SK-N-SH treated with all-trans-retinoic acid at 6 μM for 48 hours (cell line): Measurements from ENCODE around the gene IHH.
A peak's percentile ranks its signal among the peaks of the same experiment; 100 is the strongest.

Experiments used
- ATAC-seq: fragments of 200-7000 bp; cut with Tn5 transposase; 3 replicates; pipeline ENCODE4 v1.9.1; 2020; ENCODE audit warnings: mild to moderate bottlenecking, moderate library complexity
- ARNTL ChIP-seq: fragments of 450-650 bp; formaldehyde crosslinking; IDR thresholded peaks from 2 replicates; pipeline ENCODE4 v1.5.0; 2020; ENCODE audit warnings: low read depth, mild to moderate bottlenecking, moderate library complexity, borderline replicate concordance
- BACH2 ChIP-seq: fragments of 250-450 bp; sonication (Bioruptor Pico); IDR thresholded peaks from 2 replicates; pipeline ENCODE4 v1.9.0; 2021; ENCODE audit warnings: mild to moderate bottlenecking, borderline replicate concordance
- CREB5 ChIP-seq: fragments of 250-450 bp; sonication (Bioruptor Pico); IDR thresholded peaks from 2 replicates; pipeline ENCODE4 v1.5.1; 2020; ENCODE audit warnings: low read depth, mild to moderate bottlenecking, moderate library complexity
- CSDC2 ChIP-seq: fragments of 250-450 bp; sonication (Bioruptor Pico); IDR thresholded peaks from 2 replicates; pipeline ENCODE4 v1.5.0; 2020; ENCODE audit warnings: mild to moderate bottlenecking, moderate library complexity
- CSRNP3 ChIP-seq: fragments of 250-450 bp; sonication (Bioruptor Pico); IDR thresholded peaks from 2 replicates; pipeline ENCODE4 v1.5.1; 2021; ENCODE audit warnings: mild to moderate bottlenecking, moderate library complexity
- ESRRG ChIP-seq: fragments of 250-450 bp; sonication (Bioruptor Pico); IDR thresholded peaks from 2 replicates; pipeline ENCODE4 v1.6.1; 2021; ENCODE audit warnings: mild to moderate bottlenecking
- GLIS3 ChIP-seq: fragments of 250-450 bp; sonication (Bioruptor Pico); IDR thresholded peaks from 2 replicates; pipeline ENCODE4 v1.5.0; 2020; ENCODE audit warnings: mild to moderate bottlenecking, moderate library complexity
- ISL1 ChIP-seq: fragments of 250-450 bp; sonication (Bioruptor Pico); IDR thresholded peaks from 2 replicates; pipeline ENCODE4 v2.1.2; 2022; ENCODE audit warnings: mild to moderate bottlenecking, moderate library complexity
- OSR1 ChIP-seq: fragments of 250-450 bp; sonication (Bioruptor Pico); IDR thresholded peaks from 2 replicates; pipeline ENCODE4 v1.8.0; 2022; ENCODE audit warnings: moderate library complexity, mild to moderate bottlenecking, inconsistent platforms
- PATZ1 ChIP-seq: fragments of 250-450 bp; sonication (Bioruptor Pico); IDR thresholded peaks from 2 replicates; pipeline ENCODE4 v1.8.0; 2020; ENCODE audit warnings: mild to moderate bottlenecking, moderate library complexity, borderline replicate concordance
- POU6F1 ChIP-seq: fragments of 250-450 bp; sonication (Bioruptor Pico); IDR thresholded peaks from 2 replicates; pipeline ENCODE4 v1.8.0; 2021; ENCODE audit warnings: low read depth, mild to moderate bottlenecking, moderate library complexity, borderline replicate concordance
- PPARA ChIP-seq: fragments of 250-450 bp; sonication (Bioruptor Pico); IDR thresholded peaks from 2 replicates; pipeline ENCODE4 v1.5.0; 2020; ENCODE audit warnings: mild to moderate bottlenecking, borderline replicate concordance
- RARB ChIP-seq: fragments of 250-450 bp; sonication (Bioruptor Pico); IDR thresholded peaks from 2 replicates; pipeline ENCODE4 v1.8.0; 2021; ENCODE audit warnings: mild to moderate bottlenecking, moderate library complexity
- SNAI2 ChIP-seq: fragments of 250-450 bp; sonication (Bioruptor Pico); IDR thresholded peaks from 2 replicates; pipeline ENCODE4 v1.5.0; 2020; ENCODE audit warnings: mild to moderate bottlenecking, moderate library complexity
- TCF4 ChIP-seq: fragments of 250-450 bp; sonication (Bioruptor Pico); IDR thresholded peaks from 2 replicates; pipeline ENCODE4 v1.8.0; 2021; ENCODE audit warnings: mild to moderate bottlenecking, moderate library complexity, borderline replicate concordance
- TOX ChIP-seq: fragments of 250-450 bp; sonication (Bioruptor Pico); IDR thresholded peaks from 2 replicates; pipeline ENCODE4 v1.8.0; 2021; ENCODE audit warnings: mild to moderate bottlenecking, moderate library complexity, borderline replicate concordance
- TSHZ2 ChIP-seq: fragments of 250-450 bp; sonication (Bioruptor Pico); IDR thresholded peaks from 2 replicates; pipeline ENCODE4 v1.5.0; 2020; ENCODE audit warnings: mild to moderate bottlenecking, moderate library complexity
- ZC3H10 ChIP-seq: fragments of 250-450 bp; sonication (Bioruptor Pico); IDR thresholded peaks from 2 replicates; pipeline ENCODE4 v1.5.1; 2021; ENCODE audit warnings: mild to moderate bottlenecking, moderate library complexity
- ZFP3 ChIP-seq: fragments of 250-450 bp; sonication (Bioruptor Pico); IDR thresholded peaks from 2 replicates; pipeline ENCODE4 v1.5.0; 2020; ENCODE audit warnings: mild to moderate bottlenecking, moderate library complexity
- ZFP30 ChIP-seq: fragments of 450-650 bp; formaldehyde crosslinking; IDR thresholded peaks from 2 replicates; pipeline ENCODE4 v1.5.0; 2022; ENCODE audit warnings: mild to moderate bottlenecking, moderate library complexity
- ZNF565 ChIP-seq: fragments of 450-650 bp; formaldehyde crosslinking; conservative IDR thresholded peaks from 2 replicates; pipeline ENCODE4 v1.5.0; 2020; ENCODE audit warnings: low read depth, mild to moderate bottlenecking, moderate library complexity
- ZNF70 ChIP-seq: fragments of 450-650 bp; formaldehyde crosslinking; IDR thresholded peaks from 2 replicates; pipeline ENCODE4 v1.5.0; 2020; ENCODE audit warnings: mild to moderate bottlenecking, moderate library complexity
- ZNF8 ChIP-seq: fragments of 450-650 bp; formaldehyde crosslinking; IDR thresholded peaks from 2 replicates; pipeline ENCODE4 v1.5.0; 2020; ENCODE audit warnings: mild to moderate bottlenecking, moderate library complexity

The IHH gene

GRCh38 chr2:219062081-219062480 is 1.4 kb upstream of the IHH start:
- ATAC-seq: no peak
- no peak for TF ChIP-seq RARB
- TF ChIP-seq ZC3H10 (CRISPR knock-in tag): no peak
- TF ChIP-seq ZFP30: no peak
- no peak for TF ChIP-seq TSHZ2 (CRISPR knock-in tag)
- no peak for TF ChIP-seq GLIS3 (CRISPR knock-in tag)
- no peak for TF ChIP-seq ISL1 (CRISPR knock-in tag)
- TF ChIP-seq ZNF8 (CRISPR knock-in tag): no peak
- no peak for TF ChIP-seq CREB5 (CRISPR knock-in tag)
- TF ChIP-seq ZNF70 (CRISPR knock-in tag): no peak
- TF ChIP-seq ZFP3 (CRISPR knock-in tag): no peak
- TF ChIP-seq ARNTL (CRISPR knock-in tag): no peak
- no peak for TF ChIP-seq PPARA (CRISPR knock-in tag)
- TF ChIP-seq TCF4 (CRISPR knock-in tag): no peak
- no peak for TF ChIP-seq SNAI2
- no peak for TF ChIP-seq PATZ1 (CRISPR knock-in tag)

GRCh38 chr2:219059725-219060682 is 717 bp downstream of the IHH start:
- ATAC-seq: peak; percentile 9; the same call in 1 of the 3 replicates
- TF ChIP-seq ZC3H10 (CRISPR knock-in tag) (no peak), TCF4 (CRISPR knock-in tag) (no peak), ISL1 (CRISPR knock-in tag) (no peak), ZNF8 (CRISPR knock-in tag) (no peak), ARNTL (CRISPR knock-in tag) (no peak), ZNF565 (CRISPR knock-in tag) (no peak), ZFP30 (no peak), CSDC2 (CRISPR knock-in tag) (no peak), TOX (CRISPR knock-in tag) (no peak), CSRNP3 (CRISPR knock-in tag) (no peak), BACH2 (CRISPR knock-in tag) (no peak), SNAI2 (no peak), POU6F1 (CRISPR knock-in tag) (no peak), ESRRG (CRISPR knock-in tag) (no peak), PPARA (CRISPR knock-in tag) (no peak), OSR1 (CRISPR knock-in tag) (no peak), PATZ1 (CRISPR knock-in tag) (no peak), CREB5 (CRISPR knock-in tag) (no peak)
